Liver (tissue), 9 donors: Measurements from ENCODE around the gene MACROD1. TPM values are rescaled to one million over a fixed set of nuclear protein-coding genes. Genes with fewer than 3 reads are reported as not detected.

ENCODE experiments used
- DNase-seq: peaks from one replicate; pipeline ENCODE4 v3.0.0-alpha.2; 2017; ENCODE audit warnings: low spot score
- H3K27ac ChIP-seq, 2 donors: one replicate each; pipeline ENCODE4 v1.7.0; 2013; ENCODE audit warnings: inconsistent platforms in 2 of 2, low read length in 2 of 2, control low read depth in 1 of 2, low read depth in 1 of 2, mild to moderate bottlenecking in 1 of 2
- H3K27me3 ChIP-seq, 4 donors: one replicate each; pipeline versions ENCODE4 v1.6.1 to v1.7.0; 2013; ENCODE audit warnings: low read length in 3 of 4, inconsistent platforms in 1 of 4, mild to moderate bottlenecking in 1 of 4, moderate library complexity in 1 of 4; ENCODE audit not compliant: control insufficient read depth in 4 of 4, insufficient read depth in 4 of 4
- H3K36me3 ChIP-seq, 4 donors: one replicate each; pipeline versions ENCODE4 v1.6.1 to v1.7.0; 2013; ENCODE audit warnings: low read length in 3 of 4, mild to moderate bottlenecking in 3 of 4, low read depth in 1 of 4, moderate library complexity in 1 of 4; ENCODE audit not compliant: control insufficient read depth in 4 of 4, insufficient read depth in 3 of 4
- H3K4me1 ChIP-seq, 4 donors: one replicate each; pipeline versions ENCODE4 v1.6.1 to v1.7.0; 2013; ENCODE audit warnings: low read length in 3 of 4, mild to moderate bottlenecking in 3 of 4, moderate library complexity in 1 of 4; ENCODE audit not compliant: control insufficient read depth in 4 of 4, insufficient read depth in 4 of 4
- H3K4me3 ChIP-seq, 3 donors: one replicate each; pipeline versions ENCODE4 v1.6.1 to v1.7.0; 2013; ENCODE audit warnings: low read length in 3 of 3, control low read depth in 1 of 3, low read depth in 1 of 3, mild to moderate bottlenecking in 1 of 3
- H3K9ac ChIP-seq, 2 donors: one replicate each; pipeline ENCODE4 v1.7.0; 2013; ENCODE audit warnings: low read length in 2 of 2, mild to moderate bottlenecking in 2 of 2, moderate library complexity in 2 of 2, control low read depth in 1 of 2, low read depth in 1 of 2
- H3K9me3 ChIP-seq, 4 donors: one replicate each; pipeline versions ENCODE4 v1.6.1 to v1.7.0; 2013; ENCODE audit warnings: low read length in 3 of 4; ENCODE audit not compliant: control insufficient read depth in 4 of 4
- EGR1 ChIP-seq, 2 donors: IDR thresholded peaks; 2 replicates each; pipeline ENCODE4 v1.6.1; 2016 to 2018; ENCODE audit warnings: antibody characterized with exemption in 2 of 2, low read depth in 2 of 2
- FOXA1 ChIP-seq: IDR thresholded peaks from 2 replicates; pipeline ENCODE4 v1.6.1; 2016; ENCODE audit warnings: antibody characterized with exemption
- FOXA2 ChIP-seq: IDR thresholded peaks from 2 replicates; pipeline ENCODE4 v1.6.1; 2016; ENCODE audit warnings: antibody characterized with exemption
- GABPA ChIP-seq, 2 donors: IDR thresholded peaks in 1 of 2; conservative IDR thresholded peaks in 1 of 2; 2 replicates each; pipeline ENCODE4 v1.6.1; 2016; ENCODE audit warnings: antibody characterized with exemption in 2 of 2, mild to moderate bottlenecking in 1 of 2, moderate library complexity in 1 of 2
- JUND ChIP-seq, 2 donors: IDR thresholded peaks; 2 replicates each; pipeline ENCODE4 v1.6.1; 2016; ENCODE audit warnings: antibody characterized with exemption in 2 of 2
- RAD21 ChIP-seq, 2 donors: IDR thresholded peaks; 2 replicates each; pipeline ENCODE4 v1.6.1; 2016; ENCODE audit warnings: antibody characterized with exemption in 2 of 2, mild to moderate bottlenecking in 2 of 2
- RXRA ChIP-seq, 2 donors: IDR thresholded peaks; 2 replicates each; pipeline ENCODE4 v1.6.1; 2017 to 2018; ENCODE audit warnings: antibody characterized with exemption in 2 of 2, mild to moderate bottlenecking in 1 of 2
- SP1 ChIP-seq: IDR thresholded peaks from 2 replicates; pipeline ENCODE4 v1.6.1; 2018; ENCODE audit warnings: antibody characterized with exemption, mild to moderate bottlenecking
- TAF1 ChIP-seq: conservative IDR thresholded peaks from 2 replicates; pipeline ENCODE4 v1.6.1; 2016; ENCODE audit warnings: antibody characterized with exemption, mild to moderate bottlenecking
- YY1 ChIP-seq: IDR thresholded peaks from 2 replicates; pipeline ENCODE4 v1.6.1; 2016; ENCODE audit warnings: antibody characterized with exemption, mild to moderate bottlenecking
- WGBS: extraction: QIAGEN DNeasy Blood & Tissue Kit; methylation state at CpG from one replicate; pipeline ENCODE4 v1.1.7; 2013; 5-methylcytosine and 5-hydroxymethylcytosine counted together
- polyA plus RNA-seq, 2 donors: library from polyadenylated mRNA; stranded (reverse) in 1 of 2; unstranded in 1 of 2; fragments of 200-250 nt in 1 of 2; fragments of >200 nt in 1 of 2; fragmentation: Nextera tagmentation in 1 of 2; extraction: Ambion mirVana in 1 of 2; gene quantifications; one replicate each; pipeline versions ENCODE4 v1.2.1 to v1.2.3, GENCODE V29; 2013 to 2015
- total RNA-seq, 2 donors: library from RNA; depleted of rRNA; stranded (reverse); fragments of >200 nt; gene quantifications; one replicate each; pipeline ENCODE4 v1.2.3, GENCODE V29; 2014
- TF ChIP-seq, protein P1 (sequence below): fragments of 150-350 bp; IDR thresholded peaks from 2 replicates; pipeline ENCODE4 v1.5.1; 2017; ENCODE audit warnings: improper control_type of control experiment, low read depth, low read length; ENCODE audit not compliant: missing input control
- TF ChIP-seq, protein P2 (sequence below): IDR thresholded peaks from 2 replicates; pipeline ENCODE4 v1.6.1; 2016; ENCODE audit warnings: antibody characterized with exemption
- TF ChIP-seq, protein P3 (sequence below): IDR thresholded peaks from 2 replicates; pipeline ENCODE4 v1.6.1; 2016; ENCODE audit warnings: antibody characterized with exemption, mild to moderate bottlenecking
- donor health status: healthy.
- donor health status: healthy.
- donor health status: healthy.
- donor health status: healthy.
- donor health status: healthy.

The MACROD1 gene
- total and polyA plus RNA-seq, 4 donors: 8.9 to 25.9 (median 13.1) TPM

DNA sequence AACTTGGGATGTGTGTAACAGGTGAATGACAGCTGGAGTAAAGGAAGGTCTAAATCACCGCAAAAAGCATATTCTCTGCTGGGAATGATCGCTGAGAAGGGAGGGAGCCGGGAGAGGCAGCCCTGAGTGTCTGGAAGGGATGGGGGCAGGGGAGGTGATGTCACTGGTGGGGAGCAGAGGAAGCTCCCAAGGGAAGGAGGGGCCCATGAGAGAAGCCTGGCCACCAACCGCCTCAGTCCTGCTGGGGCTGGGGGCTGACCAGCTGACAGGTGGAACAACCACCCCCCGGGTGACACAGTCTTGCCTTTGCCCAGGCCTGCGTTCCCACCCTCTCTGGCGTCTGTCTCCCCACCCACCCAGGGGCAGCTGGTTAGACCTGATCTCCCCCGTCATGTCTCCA, 136.1 kb downstream of the MACROD1 start (continued):
- TF ChIP-seq, protein P1, sequence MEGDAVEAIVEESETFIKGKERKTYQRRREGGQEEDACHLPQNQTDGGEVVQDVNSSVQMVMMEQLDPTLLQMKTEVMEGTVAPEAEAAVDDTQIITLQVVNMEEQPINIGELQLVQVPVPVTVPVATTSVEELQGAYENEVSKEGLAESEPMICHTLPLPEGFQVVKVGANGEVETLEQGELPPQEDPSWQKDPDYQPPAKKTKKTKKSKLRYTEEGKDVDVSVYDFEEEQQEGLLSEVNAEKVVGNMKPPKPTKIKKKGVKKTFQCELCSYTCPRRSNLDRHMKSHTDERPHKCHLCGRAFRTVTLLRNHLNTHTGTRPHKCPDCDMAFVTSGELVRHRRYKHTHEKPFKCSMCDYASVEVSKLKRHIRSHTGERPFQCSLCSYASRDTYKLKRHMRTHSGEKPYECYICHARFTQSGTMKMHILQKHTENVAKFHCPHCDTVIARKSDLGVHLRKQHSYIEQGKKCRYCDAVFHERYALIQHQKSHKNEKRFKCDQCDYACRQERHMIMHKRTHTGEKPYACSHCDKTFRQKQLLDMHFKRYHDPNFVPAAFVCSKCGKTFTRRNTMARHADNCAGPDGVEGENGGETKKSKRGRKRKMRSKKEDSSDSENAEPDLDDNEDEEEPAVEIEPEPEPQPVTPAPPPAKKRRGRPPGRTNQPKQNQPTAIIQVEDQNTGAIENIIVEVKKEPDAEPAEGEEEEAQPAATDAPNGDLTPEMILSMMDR: no peak
- TF ChIP-seq RAD21 (IDR thresholded peaks at IDR 0.05): no peak
- TF ChIP-seq EGR1 (IDR thresholded peaks at IDR 0.05; ENCODE audit: low read depth in 2 of 2): no peak
- TF ChIP-seq JUND (IDR thresholded peaks at IDR 0.05): no peak
- no peak for TF ChIP-seq TAF1
- no peak for TF ChIP-seq GABPA (IDR thresholded peaks at IDR 0.05 in 1 of 2, conservative IDR thresholded peaks at IDR 0.05 in 1 of 2)
- no peak for TF ChIP-seq SP1

DNA sequence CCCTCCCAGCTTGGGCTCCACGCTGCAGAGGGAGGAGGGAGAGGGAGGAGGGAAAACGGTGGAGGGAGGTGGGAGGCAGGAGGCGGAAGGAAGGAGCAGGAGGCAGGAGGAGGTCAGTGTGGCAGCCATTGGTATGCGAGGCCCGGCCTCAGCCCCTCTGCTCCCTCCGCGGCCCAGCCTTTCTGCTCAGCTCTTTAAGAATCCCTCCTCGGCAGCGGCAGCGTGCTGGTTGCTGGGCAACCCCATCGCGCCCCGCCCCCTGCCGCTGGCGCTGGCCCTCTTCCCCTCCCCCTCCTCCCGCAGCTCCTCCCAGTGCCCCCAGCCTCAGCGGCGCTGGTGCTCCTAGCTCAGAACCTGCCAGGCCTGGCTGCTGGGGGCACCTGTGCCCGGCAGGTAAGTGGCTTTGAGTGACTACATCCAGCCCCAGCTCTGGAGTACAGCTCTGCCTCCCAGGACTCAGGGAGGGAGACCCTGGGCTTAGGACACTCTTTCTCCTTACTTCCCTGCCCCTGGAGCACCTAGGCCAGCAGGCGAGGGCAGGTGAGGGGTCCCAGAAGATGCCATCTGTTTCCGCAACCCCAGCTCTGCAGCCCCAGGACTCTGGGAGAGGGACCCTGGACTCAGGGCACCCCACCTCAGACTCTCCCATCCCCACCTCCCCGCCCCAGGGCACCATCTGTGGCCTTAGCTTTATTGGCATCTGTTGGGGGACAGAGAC, 137.4 kb downstream of the MACROD1 start:
- no peak overlapping the region for H3K9ac ChIP-seq
- no peak overlapping the region for H3K4me3 ChIP-seq
- WGBS: 66% methylated on average over 22 of the region's 22 CpGs
- no peak for DNase-seq
- no peaks in the 10 kb centered on the region for H3K9me3 ChIP-seq
- no peaks in the 10 kb centered on the region for H3K27me3 ChIP-seq
- TF ChIP-seq TAF1 (no peak), FOXA1 (no peak), JUND (IDR thresholded peaks at IDR 0.05) (no peak), RAD21 (IDR thresholded peaks at IDR 0.05) (no peak), FOXA2 (no peak), YY1 (no peak), RXRA (IDR thresholded peaks at IDR 0.05) (no peak), EGR1 (IDR thresholded peaks at IDR 0.05; ENCODE audit: low read depth in 2 of 2) (no peak)
- TF ChIP-seq, protein P2, sequence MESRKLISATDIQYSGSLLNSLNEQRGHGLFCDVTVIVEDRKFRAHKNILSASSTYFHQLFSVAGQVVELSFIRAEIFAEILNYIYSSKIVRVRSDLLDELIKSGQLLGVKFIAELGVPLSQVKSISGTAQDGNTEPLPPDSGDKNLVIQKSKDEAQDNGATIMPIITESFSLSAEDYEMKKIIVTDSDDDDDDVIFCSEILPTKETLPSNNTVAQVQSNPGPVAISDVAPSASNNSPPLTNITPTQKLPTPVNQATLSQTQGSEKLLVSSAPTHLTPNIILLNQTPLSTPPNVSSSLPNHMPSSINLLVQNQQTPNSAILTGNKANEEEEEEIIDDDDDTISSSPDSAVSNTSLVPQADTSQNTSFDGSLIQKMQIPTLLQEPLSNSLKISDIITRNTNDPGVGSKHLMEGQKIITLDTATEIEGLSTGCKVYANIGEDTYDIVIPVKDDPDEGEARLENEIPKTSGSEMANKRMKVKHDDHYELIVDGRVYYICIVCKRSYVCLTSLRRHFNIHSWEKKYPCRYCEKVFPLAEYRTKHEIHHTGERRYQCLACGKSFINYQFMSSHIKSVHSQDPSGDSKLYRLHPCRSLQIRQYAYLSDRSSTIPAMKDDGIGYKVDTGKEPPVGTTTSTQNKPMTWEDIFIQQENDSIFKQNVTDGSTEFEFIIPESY: no peak
- TF ChIP-seq, protein P1: no peak
- TF ChIP-seq, protein P3, sequence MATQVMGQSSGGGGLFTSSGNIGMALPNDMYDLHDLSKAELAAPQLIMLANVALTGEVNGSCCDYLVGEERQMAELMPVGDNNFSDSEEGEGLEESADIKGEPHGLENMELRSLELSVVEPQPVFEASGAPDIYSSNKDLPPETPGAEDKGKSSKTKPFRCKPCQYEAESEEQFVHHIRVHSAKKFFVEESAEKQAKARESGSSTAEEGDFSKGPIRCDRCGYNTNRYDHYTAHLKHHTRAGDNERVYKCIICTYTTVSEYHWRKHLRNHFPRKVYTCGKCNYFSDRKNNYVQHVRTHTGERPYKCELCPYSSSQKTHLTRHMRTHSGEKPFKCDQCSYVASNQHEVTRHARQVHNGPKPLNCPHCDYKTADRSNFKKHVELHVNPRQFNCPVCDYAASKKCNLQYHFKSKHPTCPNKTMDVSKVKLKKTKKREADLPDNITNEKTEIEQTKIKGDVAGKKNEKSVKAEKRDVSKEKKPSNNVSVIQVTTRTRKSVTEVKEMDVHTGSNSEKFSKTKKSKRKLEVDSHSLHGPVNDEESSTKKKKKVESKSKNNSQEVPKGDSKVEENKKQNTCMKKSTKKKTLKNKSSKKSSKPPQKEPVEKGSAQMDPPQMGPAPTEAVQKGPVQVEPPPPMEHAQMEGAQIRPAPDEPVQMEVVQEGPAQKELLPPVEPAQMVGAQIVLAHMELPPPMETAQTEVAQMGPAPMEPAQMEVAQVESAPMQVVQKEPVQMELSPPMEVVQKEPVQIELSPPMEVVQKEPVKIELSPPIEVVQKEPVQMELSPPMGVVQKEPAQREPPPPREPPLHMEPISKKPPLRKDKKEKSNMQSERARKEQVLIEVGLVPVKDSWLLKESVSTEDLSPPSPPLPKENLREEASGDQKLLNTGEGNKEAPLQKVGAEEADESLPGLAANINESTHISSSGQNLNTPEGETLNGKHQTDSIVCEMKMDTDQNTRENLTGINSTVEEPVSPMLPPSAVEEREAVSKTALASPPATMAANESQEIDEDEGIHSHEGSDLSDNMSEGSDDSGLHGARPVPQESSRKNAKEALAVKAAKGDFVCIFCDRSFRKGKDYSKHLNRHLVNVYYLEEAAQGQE: no peak
- H3K27ac ChIP-seq: no peak overlapping the region
- H3K36me3 ChIP-seq: no peaks in the 10 kb centered on the region
- peaks cover 0 to 3% (median 1%) of the 10 kb centered on the region in 4 donors for H3K4me1 ChIP-seq
